ENCODE measurements around the gene PRKG1. TPM values are rescaled to one million over a fixed set of nuclear protein-coding genes. Genes with fewer than 3 reads are reported as not detected.
"Not testable (repeated sequence)": the region's sequence is repeated elsewhere in the genome, so short reads cannot be mapped to it uniquely, and the experiment has no call there.

The PRKG1 gene
- total RNA-seq, 1 experiment from 2014 or later: 0.09 TPM

GRCh38 chr10:51389415-51390321, 315.4 kb downstream of the PRKG1 start:
- H3K27me3 Mint-ChIP-seq (ENCODE audit: insufficient read depth, unreplicated experiment): peaks cover 2% of the 10 kb centered on the region
- H3K27me3 ChIP-seq (replicated peaks; ENCODE audit: control insufficient read depth, insufficient read depth, low read length): no peaks in the 10 kb centered on the region
- H3K36me3 ChIP-seq (ENCODE audit: control insufficient read depth, insufficient read depth, low read length): no peaks in the 10 kb centered on the region
- no peaks in the 10 kb centered on the region for H3K4me1 ChIP-seq
- H3K36me3 Mint-ChIP-seq (ENCODE audit: insufficient read depth, unreplicated experiment): no peaks in the 10 kb centered on the region
- no peak overlapping the region for H3K4me3 Mint-ChIP-seq (ENCODE audit: unreplicated experiment)
- H3K9me3 ChIP-seq: no peaks in the 10 kb centered on the region
- no peak overlapping the region for H3K27ac Mint-ChIP-seq (ENCODE audit: unreplicated experiment)
- no TSS peak for BruUV-seq (replicated peaks)
- no peaks in the 10 kb centered on the region for H3K4me1 Mint-ChIP-seq (ENCODE audit: low read depth, unreplicated experiment)
- DNase-seq: peak; percentile 69 to 79
- ChIA-PET CTCF (interaction anchor here (0.6 to 1.6 kb wide), 10 partner anchors 8 to 824 kb away, joined by 3 to 5 read pairs (median 3); no protein-coding TSS in a partner anchor), POLR2A (no interaction called here)
- no peak overlapping the region for H3K4me3 ChIP-seq (ENCODE audit: low read depth, low read length)
- H3K9me3 Mint-ChIP-seq (ENCODE audit: unreplicated experiment): no peaks in the 10 kb centered on the region
- TF ChIP-seq, protein P1, sequence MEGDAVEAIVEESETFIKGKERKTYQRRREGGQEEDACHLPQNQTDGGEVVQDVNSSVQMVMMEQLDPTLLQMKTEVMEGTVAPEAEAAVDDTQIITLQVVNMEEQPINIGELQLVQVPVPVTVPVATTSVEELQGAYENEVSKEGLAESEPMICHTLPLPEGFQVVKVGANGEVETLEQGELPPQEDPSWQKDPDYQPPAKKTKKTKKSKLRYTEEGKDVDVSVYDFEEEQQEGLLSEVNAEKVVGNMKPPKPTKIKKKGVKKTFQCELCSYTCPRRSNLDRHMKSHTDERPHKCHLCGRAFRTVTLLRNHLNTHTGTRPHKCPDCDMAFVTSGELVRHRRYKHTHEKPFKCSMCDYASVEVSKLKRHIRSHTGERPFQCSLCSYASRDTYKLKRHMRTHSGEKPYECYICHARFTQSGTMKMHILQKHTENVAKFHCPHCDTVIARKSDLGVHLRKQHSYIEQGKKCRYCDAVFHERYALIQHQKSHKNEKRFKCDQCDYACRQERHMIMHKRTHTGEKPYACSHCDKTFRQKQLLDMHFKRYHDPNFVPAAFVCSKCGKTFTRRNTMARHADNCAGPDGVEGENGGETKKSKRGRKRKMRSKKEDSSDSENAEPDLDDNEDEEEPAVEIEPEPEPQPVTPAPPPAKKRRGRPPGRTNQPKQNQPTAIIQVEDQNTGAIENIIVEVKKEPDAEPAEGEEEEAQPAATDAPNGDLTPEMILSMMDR (IDR thresholded peaks at IDR 0.05; ENCODE audit: insufficient read depth in 1 of 2, low read depth in 1 of 2, low read length in 1 of 2, severe bottlenecking in 1 of 2, unreplicated experiment in 1 of 2): peak; percentile 93 to 97
- intact Hi-C loops (cut with micrococcal nuclease; ENCODE audit: unreplicated experiment): loop anchor here (1.0 kb wide), 6 partner anchors 33 to 826 kb away; no protein-coding TSS in a partner anchor

GRCh38 chr10:51393006-51393405, 318.7 kb downstream of the PRKG1 start:
- H3K9me3 ChIP-seq; H3K9me3 Mint-ChIP-seq (ENCODE audit: unreplicated experiment); H3K27me3 Mint-ChIP-seq (ENCODE audit: insufficient read depth, unreplicated experiment); H3K27ac Mint-ChIP-seq (ENCODE audit: unreplicated experiment); intact Hi-C loops (cut with micrococcal nuclease; ENCODE audit: unreplicated experiment); H3K4me1 Mint-ChIP-seq (ENCODE audit: low read depth, unreplicated experiment); POLR2A ChIA-PET; H3K27me3 ChIP-seq (replicated peaks; ENCODE audit: control insufficient read depth, insufficient read depth, low read length); CTCF ChIA-PET; BruUV-seq (replicated peaks); H3K4me1 ChIP-seq; H3K4me3 ChIP-seq (ENCODE audit: low read depth, low read length); H3K4me3 Mint-ChIP-seq (ENCODE audit: unreplicated experiment); H3K36me3 Mint-ChIP-seq (ENCODE audit: insufficient read depth, unreplicated experiment); H3K36me3 ChIP-seq (ENCODE audit: control insufficient read depth, insufficient read depth, low read length); DNase-seq: not testable (repeated sequence)

DNA sequence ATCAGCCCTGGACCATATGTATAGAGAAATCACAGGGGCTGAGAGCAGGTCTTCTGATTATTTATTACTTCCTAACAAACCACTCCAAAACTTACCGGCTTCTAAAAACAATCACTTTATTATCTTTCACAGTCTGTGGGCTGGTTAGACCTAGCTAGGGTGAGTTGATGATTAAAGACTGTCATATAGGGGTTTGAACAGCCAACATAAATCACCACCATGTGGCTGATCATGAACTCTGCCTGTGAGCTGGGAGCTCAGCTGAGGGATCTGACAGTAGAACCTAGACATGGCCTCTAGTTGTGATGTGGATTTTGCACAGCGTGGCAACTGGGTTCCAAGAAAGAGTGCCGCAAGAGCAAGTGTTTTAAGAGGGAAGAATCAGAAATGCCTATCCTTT, 319.8 kb downstream of the PRKG1 start:
- Mint-ChIP-seq H3K36me3 (ENCODE audit: insufficient read depth, unreplicated experiment) (no peaks in the 10 kb centered on the region), H3K9me3 (ENCODE audit: unreplicated experiment) (no peaks in the 10 kb centered on the region), H3K27ac (ENCODE audit: unreplicated experiment) (no peak overlapping the region), H3K27me3 (ENCODE audit: insufficient read depth, unreplicated experiment) (peaks cover 2% of the 10 kb centered on the region), H3K4me1 (ENCODE audit: low read depth, unreplicated experiment) (no peaks in the 10 kb centered on the region), H3K4me3 (ENCODE audit: unreplicated experiment) (no peak overlapping the region)
- no peaks in the 10 kb centered on the region for H3K27me3 ChIP-seq (replicated peaks; ENCODE audit: control insufficient read depth, insufficient read depth, low read length)
- no peaks in the 10 kb centered on the region for H3K4me1 ChIP-seq
- no peak overlapping the region for H3K4me3 ChIP-seq (ENCODE audit: low read depth, low read length)
- ChIA-PET CTCF (no interaction called here), POLR2A (no interaction called here)
- H3K36me3 ChIP-seq (ENCODE audit: control insufficient read depth, insufficient read depth, low read length): no peaks in the 10 kb centered on the region
- no peak for DNase-seq
- no peaks in the 10 kb centered on the region for H3K9me3 ChIP-seq
- TF ChIP-seq, protein P1 (IDR thresholded peaks at IDR 0.05; ENCODE audit: insufficient read depth in 1 of 2, low read depth in 1 of 2, low read length in 1 of 2, severe bottlenecking in 1 of 2, unreplicated experiment in 1 of 2): no peak
- BruUV-seq (replicated peaks): no TSS peak
- intact Hi-C loops (cut with micrococcal nuclease; ENCODE audit: unreplicated experiment): no loop called here

All from Caco-2 (cell line).